T47D (cell line): ENCODE data around the gene ORM1.

Experiments used
- DNase-seq, 2 experiments: peaks; one replicate each; pipeline versions ENCODE4 v3.0.0 to v3.0.0-alpha.2; 2011 to 2012; ENCODE audit warnings: low read depth in 1 of 2, low spot score in 1 of 2
- JUND ChIP-seq: IDR thresholded peaks from 2 replicates; pipeline ENCODE4 v1.6.1; 2012; ENCODE audit warnings: low read depth
- in situ Hi-C: cut with HindIII; loops from 2 replicates; pipeline ENCODE4 v1.10.0; 2016; ENCODE audit warnings: low sequenced_read_pairs, low pct_unique_long_range_greater_than_20kb

ORM1 gene

GRCh38 chr9:114367772-114368569 is 45.1 kb downstream of the ORM1 start:
- TF ChIP-seq JUND, result no peak
- no peak for DNase-seq
- in situ Hi-C loops, result no loop called here

- in situ Hi-C loops, result no loop called here
- no peak for DNase-seq
- TF ChIP-seq JUND, result no peak
Measured at GRCh38 chr9:114369216-114370130, 46.6 kb downstream of the ORM1 start.

GRCh38 chr9:114370251-114370967 is 47.5 kb downstream of the ORM1 start:
- TF ChIP-seq JUND, result no peak
- in situ Hi-C loops, result no loop called here

GRCh38 chr9:114370968-114371320 is 48.0 kb downstream of the ORM1 start:
- in situ Hi-C loops, result no loop called here

More at GRCh38 chr9:114370251-114370967, 47.5 kb downstream of the ORM1 start:
- no peak for DNase-seq

GRCh38 chr9:114371343-114371944 is 48.5 kb downstream of the ORM1 start:
- no peak for TF ChIP-seq JUND
- in situ Hi-C loops, result no loop called here
- DNase-seq, result no peak

More at GRCh38 chr9:114370968-114371320, 48.0 kb downstream of the ORM1 start:
- no peak for DNase-seq
- TF ChIP-seq JUND, result no peak

- no peak for TF ChIP-seq JUND
- no peak for DNase-seq
- in situ Hi-C loops, result no loop called here
Measured at GRCh38 chr9:114371973-114372917, 49.3 kb downstream of the ORM1 start.

GRCh38 chr9:114372921-114373448 is 50.1 kb downstream of the ORM1 start:
- DNase-seq, result no peak
- in situ Hi-C loops, result no loop called here
- TF ChIP-seq JUND, result no peak

- no peak for DNase-seq
- in situ Hi-C loops, result no loop called here
- TF ChIP-seq JUND, result no peak
Measured at GRCh38 chr9:114373960-114374730, 51.2 kb downstream of the ORM1 start.

GRCh38 chr9:114374936-114375335 is 52.0 kb downstream of the ORM1 start:
- no peak for TF ChIP-seq JUND
- in situ Hi-C loops, result no loop called here
- no peak for DNase-seq

- no peak for TF ChIP-seq JUND
- in situ Hi-C loops, result no loop called here
- DNase-seq, result no peak
Measured at GRCh38 chr9:114375386-114376175, 52.7 kb downstream of the ORM1 start.
